ENCODE data around the gene PRDM8.
"Not testable (repeated sequence)": the region's sequence is repeated elsewhere in the genome, so short reads cannot be mapped to it uniquely, and the experiment has no call there.

Gene PRDM8

DNA sequence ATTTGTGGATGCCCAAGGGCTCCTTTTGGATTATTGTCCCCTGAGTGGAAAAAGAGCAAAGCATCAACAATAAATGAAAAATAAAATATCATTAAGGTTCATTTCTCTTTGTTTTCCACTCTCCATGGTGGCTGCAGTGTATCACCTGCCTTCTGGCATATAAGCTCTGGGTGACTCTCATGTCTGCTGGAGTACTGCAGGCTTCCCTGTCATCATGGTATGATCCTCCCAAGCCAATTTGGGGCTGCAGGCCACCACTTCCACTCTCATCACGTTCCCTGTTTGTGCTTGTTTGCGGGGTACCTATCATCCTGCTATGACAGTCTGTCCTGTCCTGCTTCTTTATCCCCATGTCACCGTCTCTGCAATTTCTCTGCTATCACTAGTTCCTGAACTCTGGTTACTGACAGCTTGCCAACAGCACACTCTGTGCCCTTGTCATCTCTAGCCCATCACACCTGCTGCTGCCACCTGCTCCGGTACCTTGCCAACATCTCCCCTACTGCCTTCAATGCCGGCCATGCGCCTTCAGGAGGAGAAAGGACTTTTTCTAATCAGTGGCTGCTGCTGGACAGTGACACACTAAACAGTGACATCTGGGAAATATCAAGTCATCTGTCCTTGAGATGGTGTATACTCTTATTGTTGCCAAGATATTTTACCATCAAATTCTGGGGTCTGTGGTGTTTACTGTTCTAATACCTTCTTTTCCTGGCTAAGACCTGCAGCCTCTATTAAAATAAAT lies 46.1 kb downstream of the PRDM8 start:
- no peak overlapping the region for H3K4me3 ChIP-seq (ENCODE audit: low read length)

DNA sequence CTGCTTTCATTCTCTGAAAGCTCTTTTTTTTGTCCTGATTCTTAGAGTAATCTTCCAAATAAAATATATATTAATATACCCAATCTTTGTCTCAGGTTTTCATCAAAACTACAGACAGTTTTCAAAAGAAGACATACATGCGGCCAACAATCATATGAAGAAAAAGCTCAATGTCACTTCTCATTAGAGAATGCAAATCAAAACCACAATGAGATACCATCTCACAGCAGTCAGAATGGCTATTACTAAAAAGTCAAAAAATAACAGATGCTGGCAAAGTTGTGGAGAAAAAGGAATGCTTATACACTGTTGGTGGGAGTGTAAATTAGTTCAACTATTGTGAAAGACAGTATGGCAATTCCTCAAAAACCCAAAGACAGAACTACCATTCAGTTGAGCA lies 50.2 kb downstream of the PRDM8 start:
- not testable (repeated sequence) for H4K20me1 ChIP-seq (ENCODE audit: control insufficient read depth, insufficient read depth, low read depth, low read length); H3K79me2 ChIP-seq (ENCODE audit: control insufficient read depth, low read length)

More for the DNA sequence above, 46.1 kb downstream of the PRDM8 start:
- Histone ChIP-seq H3K9me2 (replicated peaks; ENCODE audit: control insufficient read depth, low read length) (no peaks in the 10 kb centered on the region), H3K79me2 (ENCODE audit: control insufficient read depth, low read length) (no peaks in the 10 kb centered on the region), H3K27ac (ENCODE audit: low read depth, low read length) (no peak overlapping the region), H3K27me3 (ENCODE audit: control insufficient read depth, low read length) (0 out of 2 replicates have a peak, but pooled peaks cover 6% of the 10 kb centered on the region), H4K20me1 (ENCODE audit: control insufficient read depth, insufficient read depth, low read depth, low read length) (no peaks in the 10 kb centered on the region), H3K4me1 (ENCODE audit: control insufficient read depth, low read length) (no peaks in the 10 kb centered on the region), H3F3A (ENCODE audit: control insufficient read depth, insufficient read depth) (no peaks in the 10 kb centered on the region), H3K36me3 (ENCODE audit: control insufficient read depth, low read length) (no peaks in the 10 kb centered on the region), H3K9me3 (ENCODE audit: control insufficient read depth, insufficient read depth, low read length) (no peaks in the 10 kb centered on the region), H3K4me2 (ENCODE audit: low read length) (no peak overlapping the region)
- TF ChIP-seq EZH2phosphoT487 (IDR thresholded peaks at IDR 0.05; ENCODE audit: borderline replicate concordance, low read length), result no peak
- TF ChIP-seq, protein P1, sequence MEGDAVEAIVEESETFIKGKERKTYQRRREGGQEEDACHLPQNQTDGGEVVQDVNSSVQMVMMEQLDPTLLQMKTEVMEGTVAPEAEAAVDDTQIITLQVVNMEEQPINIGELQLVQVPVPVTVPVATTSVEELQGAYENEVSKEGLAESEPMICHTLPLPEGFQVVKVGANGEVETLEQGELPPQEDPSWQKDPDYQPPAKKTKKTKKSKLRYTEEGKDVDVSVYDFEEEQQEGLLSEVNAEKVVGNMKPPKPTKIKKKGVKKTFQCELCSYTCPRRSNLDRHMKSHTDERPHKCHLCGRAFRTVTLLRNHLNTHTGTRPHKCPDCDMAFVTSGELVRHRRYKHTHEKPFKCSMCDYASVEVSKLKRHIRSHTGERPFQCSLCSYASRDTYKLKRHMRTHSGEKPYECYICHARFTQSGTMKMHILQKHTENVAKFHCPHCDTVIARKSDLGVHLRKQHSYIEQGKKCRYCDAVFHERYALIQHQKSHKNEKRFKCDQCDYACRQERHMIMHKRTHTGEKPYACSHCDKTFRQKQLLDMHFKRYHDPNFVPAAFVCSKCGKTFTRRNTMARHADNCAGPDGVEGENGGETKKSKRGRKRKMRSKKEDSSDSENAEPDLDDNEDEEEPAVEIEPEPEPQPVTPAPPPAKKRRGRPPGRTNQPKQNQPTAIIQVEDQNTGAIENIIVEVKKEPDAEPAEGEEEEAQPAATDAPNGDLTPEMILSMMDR (IDR thresholded peaks at IDR 0.05; ENCODE audit: low read depth, low read length, poor library complexity, severe bottlenecking), result no peak

DNA sequence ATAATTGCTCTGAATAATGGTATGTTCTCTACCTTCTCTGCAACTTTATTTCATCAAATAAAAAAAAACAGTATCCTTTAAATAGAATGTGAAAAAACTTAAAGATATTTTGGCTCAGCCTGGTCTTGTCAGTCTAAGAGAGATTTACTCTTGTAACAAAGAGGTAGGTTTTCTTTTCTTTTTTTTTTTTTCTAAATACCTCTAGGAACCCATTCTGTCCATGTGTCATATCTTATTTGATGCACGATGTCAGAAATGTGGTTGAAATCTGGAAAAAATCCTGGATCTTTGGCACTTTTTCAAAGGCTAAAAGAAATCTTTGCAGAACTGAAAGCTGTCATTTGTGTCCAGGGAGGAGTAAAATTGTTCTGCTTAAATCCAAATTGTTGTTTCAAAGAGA lies 51.8 kb downstream of the PRDM8 start:
- H3K9me2 ChIP-seq (replicated peaks; ENCODE audit: control insufficient read depth, low read length), result no peaks in the 10 kb centered on the region
- H3K4me3 ChIP-seq (ENCODE audit: low read length), result no peak overlapping the region
- H3K79me2 ChIP-seq (ENCODE audit: control insufficient read depth, low read length), result no peaks in the 10 kb centered on the region
- H3K27ac ChIP-seq (ENCODE audit: low read depth, low read length), result no peak overlapping the region
- no peaks in the 10 kb centered on the region for H4K20me1 ChIP-seq (ENCODE audit: control insufficient read depth, insufficient read depth, low read depth, low read length)
- H3K4me2 ChIP-seq (ENCODE audit: low read length), result no peak overlapping the region
- H3K36me3 ChIP-seq (ENCODE audit: control insufficient read depth, low read length), result no peaks in the 10 kb centered on the region
- no peak for TF ChIP-seq EZH2phosphoT487 (IDR thresholded peaks at IDR 0.05; ENCODE audit: borderline replicate concordance, low read length)
- TF ChIP-seq, protein P1 (IDR thresholded peaks at IDR 0.05; ENCODE audit: low read depth, low read length, poor library complexity, severe bottlenecking), result no peak
- H3F3A ChIP-seq (ENCODE audit: control insufficient read depth, insufficient read depth), result no peaks in the 10 kb centered on the region
- no peaks in the 10 kb centered on the region for H3K27me3 ChIP-seq (ENCODE audit: control insufficient read depth, low read length)
- no peaks in the 10 kb centered on the region for H3K9me3 ChIP-seq (ENCODE audit: control insufficient read depth, insufficient read depth, low read length)
- no peaks in the 10 kb centered on the region for H3K4me1 ChIP-seq (ENCODE audit: control insufficient read depth, low read length)

More for the DNA sequence above, 50.2 kb downstream of the PRDM8 start:
- not testable (repeated sequence) for H3K27ac ChIP-seq (ENCODE audit: low read depth, low read length); H3K9me2 ChIP-seq (replicated peaks; ENCODE audit: control insufficient read depth, low read length); H3F3A ChIP-seq (ENCODE audit: control insufficient read depth, insufficient read depth); H3K4me1 ChIP-seq (ENCODE audit: control insufficient read depth, low read length); H3K27me3 ChIP-seq (ENCODE audit: control insufficient read depth, low read length); H3K4me3 ChIP-seq (ENCODE audit: low read length); H3K9me3 ChIP-seq (ENCODE audit: control insufficient read depth, insufficient read depth, low read length); H3K4me2 ChIP-seq (ENCODE audit: low read length); H3K36me3 ChIP-seq (ENCODE audit: control insufficient read depth, low read length)

GRCh38 chr4:80252427-80252826 lies 55.1 kb downstream of the PRDM8 start:
- Histone ChIP-seq H3K9me3 (ENCODE audit: control insufficient read depth, insufficient read depth, low read length) (no peaks in the 10 kb centered on the region), H3K79me2 (ENCODE audit: control insufficient read depth, low read length) (no peaks in the 10 kb centered on the region), H3K36me3 (ENCODE audit: control insufficient read depth, low read length) (no peaks in the 10 kb centered on the region), H3F3A (ENCODE audit: control insufficient read depth, insufficient read depth) (no peaks in the 10 kb centered on the region), H3K9me2 (replicated peaks; ENCODE audit: control insufficient read depth, low read length) (no peaks in the 10 kb centered on the region), H3K4me3 (ENCODE audit: low read length) (no peak overlapping the region), H3K27me3 (ENCODE audit: control insufficient read depth, low read length) (no peaks in the 10 kb centered on the region), H3K4me1 (ENCODE audit: control insufficient read depth, low read length) (no peaks in the 10 kb centered on the region), H4K20me1 (ENCODE audit: control insufficient read depth, insufficient read depth, low read depth, low read length) (no peaks in the 10 kb centered on the region), H3K4me2 (ENCODE audit: low read length) (no peak overlapping the region), H3K27ac (ENCODE audit: low read depth, low read length) (no peak overlapping the region)
- TF ChIP-seq EZH2phosphoT487 (IDR thresholded peaks at IDR 0.05; ENCODE audit: borderline replicate concordance, low read length), result no peak
- TF ChIP-seq, protein P1 (IDR thresholded peaks at IDR 0.05; ENCODE audit: low read depth, low read length, poor library complexity, severe bottlenecking), result no peak

Data from DOHH2 (cell line).